ENCODE measurements around the gene EREG. TPM values are rescaled to one million over a fixed set of nuclear protein-coding genes. Genes with fewer than 3 reads are reported as not detected.

Gene EREG
- total and polyA plus RNA-seq, 2 of the 8 experiments (the other 6 are each of a cell fraction or from before 2014, with no cell fraction given): not detected

DNA sequence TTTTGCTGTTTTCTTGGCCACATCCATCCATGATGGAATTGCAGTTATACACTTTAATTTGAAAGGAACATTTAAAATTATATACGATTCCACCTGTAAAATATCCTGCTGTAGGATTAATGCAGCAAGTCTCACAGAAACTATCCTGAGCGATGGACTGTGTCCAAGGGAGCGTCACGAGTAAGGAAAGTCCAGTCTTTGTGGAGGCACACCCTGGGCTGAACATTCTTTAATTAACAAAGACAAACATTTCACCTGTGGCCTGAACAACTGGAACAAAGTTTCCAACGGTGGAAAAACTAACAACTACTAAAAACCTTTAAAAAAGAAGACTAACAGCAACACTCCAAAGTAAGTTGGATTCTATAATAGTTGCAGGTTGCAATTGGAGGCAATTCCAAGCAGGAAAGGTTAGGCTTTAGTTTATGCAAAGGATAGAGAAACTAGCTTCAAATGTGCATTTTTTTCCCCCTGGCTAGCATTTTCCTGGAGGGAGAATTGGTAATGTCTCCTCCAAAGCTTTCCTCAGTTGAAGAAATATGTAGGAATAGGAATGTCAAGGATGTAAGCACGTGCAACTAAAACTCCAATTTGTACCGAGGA is 11.0 kb downstream of the EREG start:
- POLR2A ChIA-PET (ENCODE audit: partially characterized antibody): no interaction called here
- H3K9ac ChIP-seq (replicated peaks in 1 of 4; ENCODE audit: extremely low read depth in 1 of 4, low read depth in 3 of 4, low read length in 3 of 4): no peak overlapping the region
- no peak for TF ChIP-seq YY1 (IDR thresholded peaks at IDR 0.05; ENCODE audit: low read depth, low read length)
- TF ChIP-seq SP1 (IDR thresholded peaks at IDR 0.05; ENCODE audit: low read depth, low read length): no peak
- TF ChIP-seq GABPA (IDR thresholded peaks at IDR 0.05; ENCODE audit: borderline replicate concordance, insufficient read depth, low read length): no peak

More for the DNA sequence above, 11.0 kb downstream of the EREG start:
- Histone ChIP-seq H4K8ac (ENCODE audit: extremely low read depth, insufficient read depth, low read length) (no peak overlapping the region), H3K27ac (ENCODE audit: low read depth, low read length) (no peak overlapping the region), H2BK120ac (replicated peaks; ENCODE audit: low read depth, low read length) (no peak overlapping the region), H3K4me1 (replicated peaks in 1 of 4; ENCODE audit: control insufficient read depth in 3 of 4, insufficient read depth in 4 of 4, low read length in 3 of 4) (no peaks in the 10 kb centered on the region), H2AFZ (ENCODE audit: low read length) (no peak overlapping the region), H4K5ac (ENCODE audit: insufficient read length, low read depth, low read length) (no peak overlapping the region), H3K23me2 (ENCODE audit: low read depth, low read length) (no peaks in the 10 kb centered on the region), H3K14ac (ENCODE audit: insufficient read length) (no peak overlapping the region), H3K79me1 (ENCODE audit: low read depth, low read length) (no peaks in the 10 kb centered on the region), H3K56ac (replicated peaks; ENCODE audit: insufficient read length, low read depth, low read length) (no peak overlapping the region), H2BK20ac (ENCODE audit: low read length) (no peak overlapping the region), H2BK12ac (ENCODE audit: low read depth, low read length) (no peak overlapping the region), H3K4ac (replicated peaks; ENCODE audit: insufficient read length, low read depth, low read length) (no peak overlapping the region), H2BK5ac (ENCODE audit: low read depth, low read length) (no peak overlapping the region), H3K4me3 (ENCODE audit: extremely low read depth in 1 of 4, insufficient read depth in 2 of 4, low read depth in 3 of 4, low read length in 4 of 4) (no peak overlapping the region), H3K9me3 (ENCODE audit: insufficient read depth in 2 of 2, low read depth in 1 of 2, low read length in 1 of 2) (no peaks in the 10 kb centered on the region), H3K79me2 (ENCODE audit: control insufficient read depth in 1 of 2, insufficient read depth in 2 of 2, low read length in 2 of 2) (no peaks in the 10 kb centered on the region), H2BK15ac (ENCODE audit: low read length) (no peak overlapping the region), H2AK5ac (ENCODE audit: low read depth, low read length) (no peak overlapping the region), H3K36me3 (ENCODE audit: control insufficient read depth in 2 of 4, insufficient read depth in 4 of 4, low read length in 3 of 4) (no peaks in the 10 kb centered on the region), H3K27me3 (replicated peaks in 1 of 4; ENCODE audit: control insufficient read depth in 3 of 4, extremely low read depth in 1 of 4, insufficient read depth in 3 of 4, low read length in 3 of 4) (no peaks in the 10 kb centered on the region), H4K20me1 (replicated peaks in 1 of 2; ENCODE audit: control insufficient read depth in 1 of 2, insufficient read depth in 2 of 2, low read length in 2 of 2) (no peaks in the 10 kb centered on the region), H3K4me2 (ENCODE audit: insufficient read depth in 1 of 2, low read depth in 2 of 2, low read length in 2 of 2) (no peak overlapping the region), H3K23ac (ENCODE audit: insufficient read length) (no peak overlapping the region), H3K18ac (ENCODE audit: extremely low read depth, low read length) (no peak overlapping the region), H4K91ac (replicated peaks; ENCODE audit: insufficient read length, low read length) (no peak overlapping the region)
- no peak for DNase-seq (ENCODE audit: low read depth in 1 of 2, low spot score in 2 of 2)
- 86% methylated on average over 7 of the region's 7 CpGs; no CpG with 5 or more reads in 1 of the 2 experiments for WGBS, 2 experiments (ENCODE audit: extremely low coverage in 1 of 2, insufficient coverage in 1 of 2, insufficient read length in 1 of 2, insufficient replicate concordance in 2 of 2, low coverage in 1 of 2, low lambda C conversion rate in 2 of 2, missing lambda C conversion rate in 1 of 2)
- no peak for FAIRE-seq
- CTCF ChIA-PET (ENCODE audit: partially characterized antibody): interaction anchor here (0.6 to 4.9 kb wide), 21 partner anchors 9 to 298 kb away, joined by 3 to 73 read pairs (median 4); partner anchors contain the start of gene EREG
